ENCODE data around the gene GRID1.

The GRID1 gene

GRCh38 chr10:86017841-86018734 is 348.5 kb downstream of the GRID1 start:
- no peak for DNase-seq

GRCh38 chr10:86013568-86013967 is 353.0 kb downstream of the GRID1 start:
- no peak for DNase-seq

- no peak for DNase-seq
Measured at GRCh38 chr10:86007171-86007570, 359.4 kb downstream of the GRID1 start.

- no peak for DNase-seq
Measured at GRCh38 chr10:86004337-86004736, 362.3 kb downstream of the GRID1 start.

- no peak for DNase-seq
Measured at GRCh38 chr10:86003201-86003621, 363.4 kb downstream of the GRID1 start.

GRCh38 chr10:86001521-86001920 is 365.1 kb downstream of the GRID1 start:
- DNase-seq: no peak

- no peak for DNase-seq
Measured at GRCh38 chr10:85997544-85997943, 369.1 kb downstream of the GRID1 start.

GRCh38 chr10:85995791-85996190 is 370.8 kb downstream of the GRID1 start:
- DNase-seq: peak; percentile 14

- no peak for DNase-seq
Measured at GRCh38 chr10:85993840-85994507, 372.6 kb downstream of the GRID1 start.

- no peak for DNase-seq
Measured at GRCh38 chr10:85993140-85993539, 373.5 kb downstream of the GRID1 start.

- no peak for DNase-seq
Measured at GRCh38 chr10:85992324-85992723, 374.3 kb downstream of the GRID1 start.

- no peak for DNase-seq
Measured at GRCh38 chr10:85986777-85987176, 379.8 kb downstream of the GRID1 start.

- DNase-seq: no peak
Measured at GRCh38 chr10:85983051-85983450, 383.5 kb downstream of the GRID1 start.

GRCh38 chr10:85979598-85979997 is 387.0 kb downstream of the GRID1 start:
- no peak for DNase-seq

- no peak for DNase-seq
Measured at GRCh38 chr10:85978566-85979358, 387.8 kb downstream of the GRID1 start.

GRCh38 chr10:85977642-85978041 is 389.0 kb downstream of the GRID1 start:
- no peak for DNase-seq

GRCh38 chr10:85976267-85976793 is 390.3 kb downstream of the GRID1 start:
- no peak for DNase-seq

GRCh38 chr10:85971494-85971893 is 395.1 kb downstream of the GRID1 start:
- no peak for DNase-seq

GRCh38 chr10:85967594-85967993 is 399.0 kb downstream of the GRID1 start:
- DNase-seq: no peak

- DNase-seq: no peak
Measured at GRCh38 chr10:85961479-85962067, 405.0 kb downstream of the GRID1 start.

- DNase-seq: no peak
Measured at GRCh38 chr10:85961073-85961472, 405.5 kb downstream of the GRID1 start.

- DNase-seq: no peak
Measured at GRCh38 chr10:85959239-85959638, 407.4 kb downstream of the GRID1 start.

- no peak for DNase-seq
Measured at GRCh38 chr10:85950921-85951320, 415.7 kb downstream of the GRID1 start.
